K562 (cell line): Measurements from ENCODE around the gene DOK3. TPM values are rescaled to one million over a fixed set of nuclear protein-coding genes. Genes with fewer than 3 reads are reported as not detected.
A peak's percentile ranks its signal among the peaks of the same experiment; 100 is the strongest.

ENCODE experiments used
- ATF3 ChIP-seq, 2 experiments: fragments of 450-650 bp in 1 of 2; sonication (generic) in 1 of 2; formaldehyde crosslinking in 1 of 2; IDR thresholded peaks in 1 of 2; conservative IDR thresholded peaks in 1 of 2; 2 replicates each; pipeline versions ENCODE4 v1.6.1 to v1.8.1; 2016 to 2023; ENCODE audit warnings: mild to moderate bottlenecking in 2 of 2, moderate library complexity in 2 of 2, inconsistent platforms in 1 of 2, missing genetic modification reagents in 1 of 2
- DPF2 ChIP-seq: fragments of 450-650 bp; IDR thresholded peaks from 2 replicates; pipeline ENCODE4 v1.6.1; 2016
- ESRRA ChIP-seq: fragments of 450-650 bp; IDR thresholded peaks from 2 replicates; pipeline ENCODE4 v1.6.1; 2014; ENCODE audit warnings: low read depth, mild to moderate bottlenecking, moderate library complexity, borderline replicate concordance
- ETS2 ChIP-seq: IDR thresholded peaks from 2 replicates; pipeline ENCODE4 v1.6.1; 2016; ENCODE audit warnings: borderline replicate concordance, missing genetic modification characterization, mild to moderate bottlenecking, moderate library complexity, missing compliant biosample characterization; ENCODE audit not compliant: poor library complexity, severe bottlenecking
- ETV1 ChIP-seq: fragments of 450-650 bp; conservative IDR thresholded peaks from 2 replicates; pipeline ENCODE4 v1.6.1; 2016; ENCODE audit warnings: missing genetic modification characterization, control low read depth, low read depth, missing compliant biosample characterization
- ETV5 ChIP-seq: sonication (generic); formaldehyde crosslinking; IDR thresholded peaks from 2 replicates; pipeline ENCODE4 v1.4.0; 2020; ENCODE audit warnings: low read depth, mild to moderate bottlenecking, missing genetic modification reagents
- ETV6 ChIP-seq, 3 experiments: fragments of 150-350 bp in 1 of 3; sonication (generic) in 1 of 3; formaldehyde crosslinking in 1 of 3; IDR thresholded peaks; 2 replicates each; pipeline versions ENCODE4 v1.6.1 to v1.8.0; 2014 to 2022; ENCODE audit warnings: borderline replicate concordance in 2 of 3, low read depth in 2 of 3, antibody characterized with exemption in 1 of 3, low read length in 1 of 3, mild to moderate bottlenecking in 1 of 3, missing genetic modification reagents in 1 of 3
- GATAD2B ChIP-seq: fragments of 450-650 bp; IDR thresholded peaks from 2 replicates; pipeline ENCODE4 v1.6.1; 2017; ENCODE audit warnings: mild to moderate bottlenecking, borderline replicate concordance
- HCFC1 ChIP-seq: IDR thresholded peaks from 2 replicates; pipeline ENCODE4 v1.6.1; 2012; ENCODE audit warnings: low read depth, low read length, improper control_type of control experiment
- HMGN3 ChIP-seq: IDR thresholded peaks from 2 replicates; pipeline ENCODE4 v1.6.1; 2011; ENCODE audit warnings: borderline replicate concordance, low read depth, mild to moderate bottlenecking, mixed read lengths, low read length; ENCODE audit not compliant: insufficient read length; ENCODE audit errors: extremely low read depth
- ILF3 ChIP-seq: fragments of 450-650 bp; IDR thresholded peaks from 2 replicates; pipeline ENCODE4 v1.6.1; 2018; ENCODE audit warnings: antibody characterized with exemption, mild to moderate bottlenecking, moderate library complexity, borderline replicate concordance
- JUN ChIP-seq, 2 experiments: sonication (generic) in 1 of 2; formaldehyde crosslinking in 1 of 2; IDR thresholded peaks; 2 replicates each; pipeline versions ENCODE4 v1.6.1 to v1.8.0; 2012 to 2022; ENCODE audit warnings: borderline replicate concordance in 2 of 2, mild to moderate bottlenecking in 2 of 2, improper control_type of control experiment in 1 of 2, low read depth in 1 of 2, low read length in 1 of 2, missing genetic modification reagents in 1 of 2
- KAT2B ChIP-seq: IDR thresholded peaks from one replicate; pipeline ENCODE4 v1.6.1; 2012; ENCODE audit warnings: low read depth, mild to moderate bottlenecking, control low read depth, inconsistent platforms, low read length, moderate library complexity
- MITF ChIP-seq: IDR thresholded peaks from 2 replicates; pipeline ENCODE4 v1.6.1; 2014; ENCODE audit warnings: antibody characterized with exemption
- NCOR1 ChIP-seq: fragments of 450-650 bp; IDR thresholded peaks from 2 replicates; pipeline ENCODE4 v1.6.1; 2016; ENCODE audit warnings: mild to moderate bottlenecking, moderate library complexity
- NEUROD1 ChIP-seq: fragments of 150-350 bp; IDR thresholded peaks from 2 replicates; pipeline ENCODE4 v1.6.1; 2014; ENCODE audit warnings: borderline replicate concordance, low read length, low read depth; ENCODE audit not compliant: partially characterized antibody
- RB1 ChIP-seq: fragments of 450-650 bp; IDR thresholded peaks from 2 replicates; pipeline ENCODE4 v1.6.1; 2017; ENCODE audit warnings: low read depth, mild to moderate bottlenecking
- RBBP5 ChIP-seq: fragments of 200-600 bp; sonication (generic); IDR thresholded peaks from 2 replicates; pipeline ENCODE4 v1.6.1; 2012; ENCODE audit warnings: borderline replicate concordance, mild to moderate bottlenecking, low read length, control low read depth, inconsistent platforms; ENCODE audit not compliant: insufficient read depth, poor library complexity, severe bottlenecking
- RBM25 ChIP-seq: fragments of 200-400 bp; formaldehyde crosslinking; IDR thresholded peaks from 2 replicates; pipeline ENCODE4 v1.6.1; 2018; ENCODE audit warnings: low read length, low read depth, moderate library complexity; ENCODE audit not compliant: severe bottlenecking
- RFX7 ChIP-seq: fragments of 250-450 bp; sonication (Bioruptor Pico); IDR thresholded peaks from 2 replicates; pipeline ENCODE4 v1.5.1; 2021; ENCODE audit warnings: mild to moderate bottlenecking
- SMARCE1 ChIP-seq: fragments of 450-650 bp; IDR thresholded peaks from 2 replicates; pipeline ENCODE4 v1.7.1; 2016; ENCODE audit warnings: mild to moderate bottlenecking
- U2AF1 ChIP-seq: fragments of 200-400 bp; formaldehyde crosslinking; optimal IDR thresholded peaks from 2 replicates; pipeline ENCODE3; 2017; ENCODE audit warnings: mild to moderate bottlenecking, low read depth, low read length, moderate library complexity
- ZNF316 ChIP-seq: fragments of 450-650 bp; IDR thresholded peaks from 2 replicates; pipeline ENCODE4 v1.6.1; 2016
- ZNF431 ChIP-seq: sonication (generic); formaldehyde crosslinking; IDR thresholded peaks from 2 replicates; pipeline ENCODE4 v1.8.0; 2022; ENCODE audit warnings: mild to moderate bottlenecking, missing genetic modification reagents
- polyA plus RNA-seq, 8 experiments: library from polyadenylated mRNA; depleted of rRNA in 4 of 8; stranded (reverse) in 5 of 8; unstranded in 3 of 8; fragments of >200 nt; fragmentation: Nextera tagmentation in 2 of 8; fragmentation: Illumina TruSeq in 1 of 8; extraction: Ambion mirVana in 2 of 8; extraction: Trizol in 1 of 8; gene quantifications; 2 replicates each; pipeline versions ENCODE4 v1.2.1 to v1.2.3, GENCODE V29; 2011 to 2014; ENCODE audit warnings: inconsistent platforms in 1 of 8, missing spikeins in 1 of 8
- total RNA-seq, 7 experiments: library from RNA; depleted of rRNA in 6 of 7; stranded (reverse); fragments of >200 nt in 6 of 7; fragmentation: Illumina TruSeq in 2 of 7; extraction: Trizol in 2 of 7; gene quantifications; 2 replicates each; pipeline versions ENCODE4 v1.2.1 to v1.2.3, GENCODE V29; 2011 to 2021; ENCODE audit warnings: low replicate concordance in 1 of 7

DOK3 gene
- total and polyA plus RNA-seq, 9 of the 15 experiments (the other 6 are each of a cell fraction or from before 2014, with no cell fraction given) = 1.3 to 23.0 (median 8.0) TPM

GRCh38 chr5:177455036-177455660, 54.5 kb downstream of the DOK3 start (continued):
- TF ChIP-seq ZNF316 (no peak), U2AF1 (peak; percentile 36), NEUROD1 (peak; percentile 79), RBBP5 (peak; percentile 56), ETS2 (tag) (peak; percentile 49), MITF (0 out of 2 replicates have a peak, but pooled peaks have one; percentile 55), SMARCE1 (no peak), JUN (IDR thresholded peaks at IDR 0.05; ENCODE audit: borderline replicate concordance, low read depth, low read length) (peak; percentile 26; the same call in 1 of the 2 replicates), JUN (CRISPR knock-in tag; IDR thresholded peaks at IDR 0.05; ENCODE audit: borderline replicate concordance) (no peak), RB1 (peak; percentile 89; the same call in 1 of the 2 replicates), ESRRA (peak; percentile 80), ETV6 (IDR thresholded peaks at IDR 0.05; ENCODE audit: borderline replicate concordance in 1 of 2, low read depth in 2 of 2, low read length in 1 of 2) (no peak), ETV6 (CRISPR knock-in tag; IDR thresholded peaks at IDR 0.05; ENCODE audit: borderline replicate concordance) (no peak), KAT2B (peak; percentile 39), GATAD2B (peak; percentile 96), DPF2 (no peak), HMGN3 (peak; percentile 20), ZNF431 (CRISPR knock-in tag) (peak; percentile 31; the same call in 1 of the 2 replicates), ETV5 (CRISPR knock-in tag) (peak; percentile 99), RBM25 (no peak), ETV1 (tag) (peak; percentile 84), ATF3 (IDR thresholded peaks at IDR 0.05) (no peak), ATF3 (CRISPR knock-in tag; conservative IDR thresholded peaks at IDR 0.05) (peak; percentile 67; the same call in 1 of the 2 replicates), HCFC1 (peak; percentile 59), ILF3 (peak; percentile 88; the same call in 1 of the 2 replicates), RFX7 (CRISPR knock-in tag) (no peak), NCOR1 (peak; percentile 60; the same call in 1 of the 2 replicates)
